SH-SY5Y (cell line): ENCODE data around the gene SCAPER.

Source experiments
- GATA2 ChIP-seq: IDR thresholded peaks from 2 replicates; pipeline ENCODE4 v1.6.1; 2011; ENCODE audit warnings: mild to moderate bottlenecking, low read depth, low read length
- GATA3 ChIP-seq: IDR thresholded peaks from 2 replicates; pipeline ENCODE4 v1.6.1; 2011; ENCODE audit warnings: low read depth, mild to moderate bottlenecking, low read length, moderate library complexity

- TF ChIP-seq GATA2 (no peak), GATA3 (no peak)
Measured at GRCh38 chr15:76342382-76343201, 562.5 kb downstream of the SCAPER start.
